IPS-18c (cell line): ENCODE measurements around the gene CENPE.

Experiments used
- H3K4me3 ChIP-seq: 2 replicates; pipeline ENCODE4 v1.7.0; 2013; ENCODE audit warnings: low read depth, mild to moderate bottlenecking, low read length, moderate library complexity; ENCODE audit not compliant: insufficient read depth
- H3K9me3 ChIP-seq: one replicate; pipeline ENCODE4 v1.6.1; 2013; ENCODE audit warnings: mild to moderate bottlenecking, low read length, moderate library complexity; ENCODE audit not compliant: control insufficient read depth, insufficient read depth

Gene CENPE

DNA sequence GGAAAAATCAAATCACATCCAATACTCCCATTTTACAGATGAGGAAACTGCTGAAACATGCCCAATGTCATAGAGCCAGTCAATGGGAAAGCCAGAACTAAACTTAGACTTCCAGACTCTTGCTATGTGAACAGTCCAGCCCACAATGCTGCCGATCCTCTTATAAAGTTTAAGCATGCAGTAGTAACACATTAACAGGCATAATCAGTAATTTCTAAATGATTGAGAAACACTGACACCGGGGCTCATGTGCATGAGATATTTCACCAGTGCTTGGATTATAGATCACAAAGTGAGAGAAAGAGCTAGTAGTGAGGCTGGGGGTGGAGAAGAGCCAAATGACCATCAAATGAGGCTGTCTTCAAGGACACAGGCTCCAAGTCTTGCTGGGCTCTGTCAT, 101.0 kb downstream of the CENPE start:
- no peak overlapping the region for H3K4me3 ChIP-seq
- no peaks in the 10 kb centered on the region for H3K9me3 ChIP-seq

DNA sequence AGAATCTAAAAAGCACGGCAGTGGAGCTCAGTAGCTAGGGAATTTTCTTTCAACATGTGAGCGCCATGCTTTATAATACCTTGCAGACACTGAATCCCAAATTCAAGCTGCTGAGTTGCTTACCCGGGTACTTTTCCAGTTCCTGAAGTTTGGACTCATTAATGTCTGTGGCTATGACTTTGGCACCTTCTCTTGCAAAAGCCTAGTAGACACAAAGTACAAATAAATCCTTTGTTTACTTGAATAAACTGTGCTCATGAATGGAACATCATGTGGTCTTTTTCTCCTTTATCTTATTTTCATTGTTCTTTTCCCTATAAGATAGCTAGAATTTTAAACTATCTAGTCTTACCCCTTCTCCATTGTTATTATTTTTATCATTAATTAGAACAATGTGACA, 103.1 kb downstream of the CENPE start:
- no peaks in the 10 kb centered on the region for H3K9me3 ChIP-seq
- H3K4me3 ChIP-seq = no peak overlapping the region

GRCh38 chr4:103092245-103092644, 105.9 kb downstream of the CENPE start:
- Histone ChIP-seq H3K9me3 (no peaks in the 10 kb centered on the region), H3K4me3 (no peak overlapping the region)

- H3K9me3 ChIP-seq = no peaks in the 10 kb centered on the region
- H3K4me3 ChIP-seq = no peak overlapping the region
These were observed 106.4 kb downstream of the CENPE start for GRCh38 chr4:103091601-103092223.

GRCh38 chr4:103089481-103089880, 108.7 kb downstream of the CENPE start:
- Histone ChIP-seq H3K9me3 (no peaks in the 10 kb centered on the region), H3K4me3 (no peak overlapping the region)

GRCh38 chr4:103086551-103086950, 111.6 kb downstream of the CENPE start:
- Histone ChIP-seq H3K9me3 (no peaks in the 10 kb centered on the region), H3K4me3 (no peak overlapping the region)

- Histone ChIP-seq H3K4me3 (no peak overlapping the region), H3K9me3 (no peaks in the 10 kb centered on the region)
These were observed 112.5 kb downstream of the CENPE start for GRCh38 chr4:103085555-103086196.

- H3K9me3 ChIP-seq = no peaks in the 10 kb centered on the region
- H3K4me3 ChIP-seq = no peak overlapping the region
These were observed 118.5 kb downstream of the CENPE start for GRCh38 chr4:103079621-103080020.

DNA sequence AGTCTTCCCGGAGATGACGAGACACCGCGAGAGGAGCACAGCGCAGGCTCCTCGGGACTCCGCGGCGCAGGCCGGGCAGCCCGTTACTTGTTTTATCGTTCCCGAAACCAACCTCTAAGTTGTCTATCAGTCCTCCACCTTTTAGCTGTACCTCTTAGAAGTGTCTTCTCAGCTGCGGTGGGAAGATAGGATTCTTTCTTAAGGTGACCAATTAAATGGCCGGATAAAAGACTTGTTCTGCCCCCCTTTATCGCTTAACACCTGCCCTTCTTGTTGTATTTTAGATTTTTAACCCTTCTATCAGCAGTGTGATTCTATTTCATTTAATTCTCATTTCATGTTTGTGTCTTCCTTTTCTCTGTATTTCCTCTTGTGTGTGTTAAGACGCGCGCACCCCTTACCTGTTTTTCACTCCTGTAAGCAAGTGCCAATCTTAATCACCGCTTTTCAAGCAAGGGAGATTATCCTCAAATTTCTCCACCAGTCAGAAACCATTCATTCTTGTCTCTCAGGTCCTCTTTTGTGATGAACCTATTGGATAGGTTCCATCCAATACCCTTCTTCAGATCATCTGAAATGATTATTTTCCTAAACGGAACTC, 121.3 kb downstream of the CENPE start, which contains the start of gene SLC9B2:
SLC9B2 (minus strand) TSS at position 15 of the 601 bp plus-strand sequence. CDS start 9,211 bp downstream, outside the sequence.
- Histone ChIP-seq H3K4me3 (peak within 1 kb of the TSS; percentile 52), H3K9me3 (no peaks in the 10 kb centered on the region)

DNA sequence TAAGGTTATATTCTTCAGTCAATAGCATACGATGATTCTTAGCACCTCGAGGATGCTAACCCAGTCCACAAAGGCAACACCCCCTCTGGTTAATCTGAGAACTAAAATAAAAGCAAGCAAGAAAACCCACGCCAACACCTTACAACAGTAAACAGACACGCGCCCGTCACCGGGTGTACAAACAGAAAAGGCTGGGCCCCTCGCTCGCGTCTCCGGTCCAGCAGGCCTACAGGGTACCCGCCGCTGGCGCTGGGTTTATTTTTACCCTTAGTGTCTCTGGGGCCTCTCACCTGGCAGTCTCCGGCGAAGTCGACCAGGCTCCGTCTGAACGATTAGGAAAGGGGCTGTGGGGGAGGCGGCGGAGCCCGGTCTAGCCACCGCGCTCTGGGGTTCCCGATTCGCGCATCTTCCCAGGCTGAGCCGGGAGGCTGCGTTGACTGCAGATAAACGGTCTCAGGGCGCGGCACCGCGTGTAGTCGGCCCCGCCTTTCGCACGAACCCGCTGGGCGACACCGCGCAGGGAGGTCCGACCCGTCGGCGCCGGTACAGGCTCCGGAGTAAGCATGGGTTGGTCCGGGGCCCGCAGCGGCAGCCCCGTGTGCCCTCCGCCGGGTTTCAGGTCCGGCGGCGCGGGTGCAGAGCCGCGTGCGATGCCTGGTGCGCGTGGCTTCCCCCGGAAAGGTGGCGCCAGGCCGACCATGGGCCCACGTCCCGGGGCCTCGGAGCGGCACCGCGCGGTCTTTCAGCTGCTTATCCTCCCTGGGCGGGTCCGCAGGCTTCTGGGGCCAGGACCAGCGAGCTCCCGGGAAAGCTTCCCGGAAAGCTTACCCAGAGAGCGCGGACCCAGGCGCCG, 122.0 kb downstream of the CENPE start:
- Histone ChIP-seq H3K9me3 (no peaks in the 10 kb centered on the region), H3K4me3 (peak overlapping the region; percentile 52)

DNA sequence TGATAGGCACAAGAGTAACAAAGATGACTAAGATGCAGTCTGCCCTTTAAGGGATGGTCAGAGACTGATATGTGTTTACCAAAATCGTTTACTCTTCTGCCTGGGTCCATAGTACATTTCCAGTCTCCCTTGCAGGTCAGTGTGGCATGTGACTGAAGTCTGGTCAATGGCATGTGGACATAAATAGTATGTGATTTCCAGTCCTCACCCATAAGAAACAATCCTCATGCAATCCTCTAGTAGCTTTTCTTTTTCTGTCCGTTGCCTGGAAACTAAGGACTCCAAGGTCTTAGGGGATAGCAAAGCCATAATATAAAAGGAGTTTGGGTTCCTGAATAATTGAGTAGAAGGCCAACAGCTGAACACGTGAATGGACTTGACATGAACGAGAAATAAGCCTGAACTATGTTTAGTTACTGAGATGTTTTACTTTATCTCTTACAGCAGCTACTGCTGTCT, 122.7 kb downstream of the CENPE start:
- H3K9me3 ChIP-seq = no peaks in the 10 kb centered on the region
- peak overlapping the region; percentile 52 for H3K4me3 ChIP-seq

DNA sequence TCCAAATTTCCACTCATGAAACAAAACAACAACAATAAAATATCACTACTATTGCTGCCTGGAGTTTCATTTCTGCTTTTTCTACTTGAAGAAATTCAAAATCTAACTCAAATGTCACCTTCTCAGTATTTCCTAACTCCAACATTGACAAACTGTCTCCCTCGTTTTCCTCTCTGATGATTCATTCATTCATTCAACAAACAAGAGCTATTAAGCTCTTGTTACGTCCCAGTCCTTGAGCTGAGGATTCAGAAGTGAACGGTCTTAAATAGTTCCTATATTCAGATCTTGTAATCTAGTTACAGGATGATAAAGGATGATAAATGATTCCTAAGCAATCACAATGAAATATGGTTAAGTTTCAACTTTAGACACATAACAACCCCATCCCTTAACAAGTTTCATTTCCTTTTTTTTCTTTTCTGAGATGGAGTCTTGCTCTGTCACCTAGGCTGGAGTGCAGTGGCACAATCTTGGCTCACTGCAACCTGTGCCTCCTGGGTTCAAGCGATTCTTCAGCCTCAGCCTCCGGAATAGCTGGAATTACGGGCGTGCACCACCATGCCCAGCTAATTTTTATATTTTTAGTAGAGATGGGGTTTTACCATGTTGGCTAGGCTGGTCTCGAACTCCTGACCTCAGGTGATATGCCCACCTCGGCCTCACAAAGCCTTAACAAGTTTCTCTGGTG, 123.3 kb downstream of the CENPE start:
- H3K9me3 ChIP-seq = no peaks in the 10 kb centered on the region

DNA sequence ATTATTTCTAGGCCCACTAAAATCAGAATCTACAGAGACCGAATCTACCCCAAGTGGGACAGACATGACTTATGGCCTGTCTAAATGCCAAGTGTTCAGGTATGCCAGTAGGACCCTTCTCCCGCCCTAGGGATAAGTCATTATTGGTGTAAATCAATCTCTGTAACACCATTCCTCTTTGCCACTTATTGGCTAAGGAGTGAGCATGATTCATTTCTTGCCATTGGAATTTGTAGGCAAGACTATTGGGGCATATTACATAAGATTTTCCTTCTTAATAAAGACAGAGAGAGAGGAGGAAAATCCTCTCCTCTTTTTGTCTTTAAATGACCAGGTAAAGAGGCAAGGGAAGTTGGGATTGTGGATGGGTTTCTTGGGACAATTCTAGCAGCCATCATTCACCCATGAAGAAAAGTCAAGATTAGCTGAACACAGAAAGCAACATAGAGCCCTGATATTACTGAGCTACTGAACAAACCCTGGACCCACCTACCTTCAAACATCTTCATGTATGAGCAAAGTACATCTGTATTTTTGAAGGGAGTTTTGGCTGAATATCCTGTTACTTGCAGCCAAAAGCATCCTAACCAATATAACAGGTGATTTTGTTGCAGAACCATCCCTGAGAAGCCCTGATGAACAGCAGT, 124.2 kb downstream of the CENPE start:
- H3K9me3 ChIP-seq = no peaks in the 10 kb centered on the region
- H3K4me3 ChIP-seq = no peak overlapping the region

More for the DNA sequence above, 123.3 kb downstream of the CENPE start:
- H3K4me3 ChIP-seq = no peak overlapping the region

- no peak overlapping the region for H3K4me3 ChIP-seq
- no peaks in the 10 kb centered on the region for H3K9me3 ChIP-seq
These were observed 130.1 kb downstream of the CENPE start for GRCh38 chr4:103067841-103068547.

DNA sequence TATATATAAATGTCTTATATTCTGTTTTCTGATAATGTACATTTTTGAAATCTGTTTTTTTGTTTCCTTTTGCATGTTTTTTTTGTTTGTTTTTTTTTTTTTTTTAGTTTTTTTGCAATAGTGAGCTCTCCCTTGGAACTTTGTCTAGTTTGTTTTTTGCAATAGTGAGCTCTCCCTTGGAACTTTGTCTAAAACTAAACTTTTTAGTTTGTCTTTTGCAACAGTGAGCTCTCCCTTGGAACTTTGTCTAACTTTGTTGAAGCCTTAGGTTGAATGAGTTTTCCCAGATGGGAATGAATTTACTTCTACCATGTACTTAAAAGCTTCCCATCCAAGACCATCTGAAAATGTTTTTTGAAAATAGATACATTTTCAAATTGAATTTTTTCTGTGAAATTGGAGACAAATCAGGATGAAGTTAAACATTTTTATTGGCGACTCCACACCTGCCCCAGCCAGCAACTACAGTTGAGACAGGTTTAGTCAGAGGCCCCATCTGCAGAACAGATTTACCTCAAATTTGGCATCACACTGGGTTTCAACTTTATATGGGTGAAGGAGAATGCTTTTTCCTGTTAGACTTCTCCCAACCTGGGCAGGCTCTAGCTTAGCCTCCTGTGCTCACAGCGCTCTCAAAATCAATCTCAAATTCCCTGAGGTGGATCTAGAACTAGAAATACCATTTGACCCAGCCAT, 137.5 kb downstream of the CENPE start:
- no peaks in the 10 kb centered on the region for H3K9me3 ChIP-seq
- H3K4me3 ChIP-seq = no peak overlapping the region
